Brain microvascular endothelial cell (primary cell): Measurements from ENCODE around the gene RPE65.

Experiments
- DNase-seq: peaks from one replicate; pipeline ENCODE4 v3.0.0-alpha.2; 2020
- H3K27ac ChIP-seq: fragments of 250-450 bp; sonication (Bioruptor Pico); 2 replicates; pipeline ENCODE4 v1.5.1; 2020; ENCODE audit warnings: mild to moderate bottlenecking, moderate library complexity
- H3K27me3 ChIP-seq: fragments of 250-450 bp; sonication (Bioruptor Pico); replicated peaks from 2 replicates; pipeline ENCODE4 v1.5.1; 2020; ENCODE audit warnings: mild to moderate bottlenecking
- H3K36me3 ChIP-seq: fragments of 250-450 bp; sonication (Bioruptor Pico); replicated peaks from 2 replicates; pipeline ENCODE4 v1.5.1; 2020; ENCODE audit warnings: mild to moderate bottlenecking
- H3K4me3 ChIP-seq: 2 replicates; pipeline ENCODE4 v1.5.1; 2011; ENCODE audit warnings: low read depth, mild to moderate bottlenecking, control low read depth, low read length, moderate library complexity
- in situ Hi-C: cut with HindIII; loops from 2 replicates; pipeline ENCODE4 v1.10.0; 2017; ENCODE audit warnings: low sequenced_read_pairs, low pct_ligation_motif_present
- TF ChIP-seq, protein P1 (sequence below): IDR thresholded peaks from 2 replicates; pipeline ENCODE4 v1.5.1; 2011; ENCODE audit warnings: low read depth, mild to moderate bottlenecking, moderate library complexity, low read length, control low read depth, inconsistent platforms; ENCODE audit errors: missing control alignments

RPE65 gene

GRCh38 chr1:68460935-68461334 lies 11.2 kb upstream of the RPE65 start:
- H3K36me3 ChIP-seq = no peaks in the 10 kb centered on the region
- in situ Hi-C loops = no loop called here
- TF ChIP-seq, protein P1, sequence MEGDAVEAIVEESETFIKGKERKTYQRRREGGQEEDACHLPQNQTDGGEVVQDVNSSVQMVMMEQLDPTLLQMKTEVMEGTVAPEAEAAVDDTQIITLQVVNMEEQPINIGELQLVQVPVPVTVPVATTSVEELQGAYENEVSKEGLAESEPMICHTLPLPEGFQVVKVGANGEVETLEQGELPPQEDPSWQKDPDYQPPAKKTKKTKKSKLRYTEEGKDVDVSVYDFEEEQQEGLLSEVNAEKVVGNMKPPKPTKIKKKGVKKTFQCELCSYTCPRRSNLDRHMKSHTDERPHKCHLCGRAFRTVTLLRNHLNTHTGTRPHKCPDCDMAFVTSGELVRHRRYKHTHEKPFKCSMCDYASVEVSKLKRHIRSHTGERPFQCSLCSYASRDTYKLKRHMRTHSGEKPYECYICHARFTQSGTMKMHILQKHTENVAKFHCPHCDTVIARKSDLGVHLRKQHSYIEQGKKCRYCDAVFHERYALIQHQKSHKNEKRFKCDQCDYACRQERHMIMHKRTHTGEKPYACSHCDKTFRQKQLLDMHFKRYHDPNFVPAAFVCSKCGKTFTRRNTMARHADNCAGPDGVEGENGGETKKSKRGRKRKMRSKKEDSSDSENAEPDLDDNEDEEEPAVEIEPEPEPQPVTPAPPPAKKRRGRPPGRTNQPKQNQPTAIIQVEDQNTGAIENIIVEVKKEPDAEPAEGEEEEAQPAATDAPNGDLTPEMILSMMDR = no peak
- H3K4me3 ChIP-seq = no peak overlapping the region
- no peaks in the 10 kb centered on the region for H3K27me3 ChIP-seq
- H3K27ac ChIP-seq = no peak overlapping the region
- DNase-seq = no peak

DNA sequence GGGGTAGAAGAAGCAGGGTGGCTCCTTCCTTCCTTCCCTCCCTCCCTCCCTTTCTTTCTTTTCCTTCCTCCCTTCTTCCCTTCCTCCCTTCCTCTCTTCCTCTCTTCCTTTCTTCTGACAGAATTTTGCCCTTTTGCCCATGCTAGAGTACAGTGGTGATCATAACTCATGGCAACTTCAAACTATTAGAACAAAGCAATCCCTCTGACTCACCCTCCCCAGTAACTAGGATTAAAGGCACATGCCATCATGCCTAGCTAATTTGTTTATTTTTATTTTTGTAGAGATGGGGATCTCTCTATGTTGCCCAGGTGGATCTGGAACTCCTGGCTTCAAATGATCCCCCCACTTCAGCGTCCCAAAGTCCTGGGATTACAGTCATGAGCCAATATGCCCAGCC lies 10.0 kb upstream of the RPE65 start:
- Histone ChIP-seq H3K27ac (no peak overlapping the region), H3K36me3 (no peaks in the 10 kb centered on the region), H3K27me3 (no peaks in the 10 kb centered on the region), H3K4me3 (no peak overlapping the region)
- DNase-seq = peak; percentile 17
- in situ Hi-C loops = no loop called here
- TF ChIP-seq, protein P1 = no peak

GRCh38 chr1:68459091-68459490 lies 9.3 kb upstream of the RPE65 start:
- in situ Hi-C loops = no loop called here
- Histone ChIP-seq H3K27ac (no peak overlapping the region), H3K4me3 (no peak overlapping the region), H3K36me3 (no peaks in the 10 kb centered on the region), H3K27me3 (no peaks in the 10 kb centered on the region)
- no peak for DNase-seq
- TF ChIP-seq, protein P1 = no peak

DNA sequence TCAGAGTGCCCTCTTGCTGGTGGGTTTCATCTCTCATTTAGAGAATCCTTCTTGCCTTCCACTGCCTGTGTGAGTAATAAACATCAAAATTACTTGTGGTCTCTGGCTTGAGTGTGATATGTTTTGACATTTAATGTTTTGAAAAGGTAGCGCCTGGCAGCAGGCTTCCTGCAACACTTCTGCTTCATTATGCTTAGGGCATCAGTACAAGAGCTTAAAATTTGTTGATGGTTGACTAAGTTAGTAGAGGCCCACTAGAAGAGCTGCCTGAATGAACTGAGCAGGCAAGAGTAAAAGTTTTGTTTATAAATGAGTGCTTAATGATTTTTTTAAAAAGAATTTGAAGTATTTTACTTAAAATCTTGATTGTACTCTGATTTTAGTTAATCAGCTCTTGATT lies 6.4 kb upstream of the RPE65 start:
- no peak for DNase-seq
- in situ Hi-C loops = no loop called here
- H3K4me3 ChIP-seq = no peak overlapping the region
- H3K27me3 ChIP-seq = no peaks in the 10 kb centered on the region
- TF ChIP-seq, protein P1 = no peak
- no peaks in the 10 kb centered on the region for H3K36me3 ChIP-seq
- H3K27ac ChIP-seq = no peak overlapping the region

GRCh38 chr1:68454534-68454933 lies 4.8 kb upstream of the RPE65 start:
- in situ Hi-C loops = no loop called here
- TF ChIP-seq, protein P1 = peak; percentile 21
- no peak overlapping the region for H3K27ac ChIP-seq
- H3K36me3 ChIP-seq = no peaks in the 10 kb centered on the region
- no peaks in the 10 kb centered on the region for H3K27me3 ChIP-seq
- no peak for DNase-seq
- H3K4me3 ChIP-seq = no peak overlapping the region

- in situ Hi-C loops = no loop called here
- Histone ChIP-seq H3K27me3 (no peaks in the 10 kb centered on the region), H3K36me3 (no peaks in the 10 kb centered on the region), H3K4me3 (no peak overlapping the region), H3K27ac (no peak overlapping the region)
- DNase-seq = no peak
- TF ChIP-seq, protein P1 = no peak
These were observed 3.4 kb upstream of the RPE65 start for GRCh38 chr1:68453060-68453670.
